HG03565 (cell line): ENCODE measurements around the gene MS4A18.
"Not testable (repeated sequence)": the region's sequence is repeated elsewhere in the genome, so short reads cannot be mapped to it uniquely, and the experiment has no call there.

Source experiments
- ATAC-seq: cut with Tn5 transposase; IDR thresholded peaks from one replicate; pipeline ENCODE4 v1.9.1; 2021; ENCODE audit warnings: mild to moderate bottlenecking, moderate library complexity; ENCODE audit not compliant: unreplicated experiment

Gene MS4A18

DNA sequence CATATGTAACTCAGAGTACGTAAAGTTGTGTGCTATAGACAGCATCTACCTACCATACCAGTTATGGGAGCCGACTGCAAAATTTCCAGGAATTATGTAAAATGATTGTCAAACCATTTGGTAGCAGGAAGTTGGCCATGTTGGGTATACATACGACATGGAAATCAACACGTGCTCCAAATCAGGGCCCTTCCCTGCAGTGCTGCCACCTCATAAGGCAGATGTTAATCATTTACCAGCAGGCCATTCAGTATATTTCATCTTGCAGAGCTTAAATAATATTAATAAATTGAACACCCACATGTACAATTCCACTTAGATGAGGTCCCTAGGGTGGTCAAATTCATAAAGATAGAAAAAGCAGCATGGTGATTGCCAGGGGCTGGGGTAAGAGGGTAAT, 9.8 kb downstream of the MS4A18 start:
- no peak for ATAC-seq

- ATAC-seq: no peak
Observed at GRCh38 chr11:60739114-60739513, 14.6 kb downstream of the MS4A18 start.

DNA sequence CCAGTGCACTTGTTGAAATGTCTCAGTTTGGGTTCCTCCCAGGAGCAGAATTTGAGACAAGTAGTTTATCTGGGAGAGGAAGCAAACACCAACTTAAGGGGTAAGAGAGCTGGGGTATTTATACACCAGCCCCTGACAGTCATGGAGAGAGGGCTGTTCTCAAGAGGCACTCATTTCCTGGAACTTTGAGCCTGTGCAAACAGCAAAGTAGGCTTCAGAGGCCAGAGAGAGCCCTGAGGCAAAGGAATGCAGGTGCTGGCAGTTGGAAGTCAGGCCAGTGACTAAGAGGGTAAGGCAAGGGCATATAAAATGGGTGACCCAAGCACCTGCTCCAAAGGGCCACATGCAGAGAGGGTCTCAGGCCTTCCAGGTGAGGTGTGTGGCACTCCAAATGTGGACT, 16.1 kb downstream of the MS4A18 start:
- no peak for ATAC-seq

DNA sequence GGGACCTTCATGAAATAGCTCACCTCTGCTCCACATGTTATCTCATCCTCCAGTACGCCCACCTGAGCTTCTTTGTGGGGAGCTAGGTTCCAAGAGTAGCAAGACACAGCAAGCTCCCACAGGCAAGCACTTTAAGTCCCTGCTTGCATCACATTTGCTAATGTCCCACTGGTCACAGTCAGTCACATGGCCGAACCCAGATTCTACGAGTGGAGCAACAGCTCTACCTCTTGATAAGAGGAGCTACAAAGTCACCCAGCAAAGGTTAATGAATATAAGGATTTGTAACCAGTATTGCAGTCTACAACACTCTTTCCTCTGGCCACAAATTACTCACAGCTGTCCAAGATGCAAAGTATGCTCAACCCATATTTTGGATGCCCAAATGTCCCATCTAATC, 16.9 kb downstream of the MS4A18 start:
- ATAC-seq: no peak

DNA sequence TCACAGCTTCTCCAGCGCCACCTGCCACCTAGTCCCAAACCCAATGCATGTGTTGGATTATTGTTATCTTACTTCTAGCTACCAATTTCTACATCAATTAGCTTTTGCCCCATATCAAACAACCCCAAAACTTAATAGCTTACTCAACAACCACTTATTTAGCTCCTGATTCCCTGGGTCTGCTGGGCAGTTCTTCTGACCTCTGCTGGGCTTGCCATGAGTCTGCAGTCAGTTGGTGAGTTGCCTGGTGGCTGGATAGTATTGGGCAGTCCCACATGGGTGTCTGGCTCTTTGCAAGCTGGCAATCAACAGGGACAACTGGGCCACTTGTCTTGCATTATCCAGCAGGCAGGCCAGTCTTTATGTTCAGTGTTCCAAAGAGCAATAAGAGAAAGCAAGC, 18.5 kb downstream of the MS4A18 start:
- ATAC-seq: no peak

GRCh38 chr11:60744114-60744513, 19.6 kb downstream of the MS4A18 start:
- no peak for ATAC-seq

GRCh38 chr11:60747359-60747873, 22.9 kb downstream of the MS4A18 start:
- no peak for ATAC-seq

DNA sequence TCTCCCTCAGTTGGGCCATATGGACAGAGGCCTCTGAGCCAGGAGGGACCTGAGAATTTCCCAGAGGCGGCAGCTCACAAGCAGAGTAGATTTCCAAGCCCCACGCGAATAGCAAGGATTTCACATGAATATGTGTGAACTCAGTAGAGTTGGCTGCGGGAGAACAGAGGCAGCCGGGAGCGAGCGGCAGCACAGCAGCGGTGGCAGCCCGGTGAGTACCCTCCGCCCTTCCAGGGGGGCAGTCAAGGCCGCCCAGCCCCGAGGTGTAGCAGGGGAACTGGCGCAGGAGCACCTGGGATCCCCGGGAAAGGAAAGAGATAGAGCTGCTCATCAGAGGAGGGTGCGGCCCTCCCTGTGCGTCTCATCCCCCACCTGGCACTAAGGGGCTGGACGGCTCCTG, 23.7 kb downstream of the MS4A18 start:
- ATAC-seq: no peak

- no peak for ATAC-seq
Observed at GRCh38 chr11:60748821-60749220, 24.3 kb downstream of the MS4A18 start.

- ATAC-seq: no peak
Observed at GRCh38 chr11:60750911-60751310, 26.4 kb downstream of the MS4A18 start.

- ATAC-seq: no peak
Observed at GRCh38 chr11:60753309-60753708, 28.8 kb downstream of the MS4A18 start.

- no peak for ATAC-seq
Observed at GRCh38 chr11:60754887-60755286, 30.4 kb downstream of the MS4A18 start.

DNA sequence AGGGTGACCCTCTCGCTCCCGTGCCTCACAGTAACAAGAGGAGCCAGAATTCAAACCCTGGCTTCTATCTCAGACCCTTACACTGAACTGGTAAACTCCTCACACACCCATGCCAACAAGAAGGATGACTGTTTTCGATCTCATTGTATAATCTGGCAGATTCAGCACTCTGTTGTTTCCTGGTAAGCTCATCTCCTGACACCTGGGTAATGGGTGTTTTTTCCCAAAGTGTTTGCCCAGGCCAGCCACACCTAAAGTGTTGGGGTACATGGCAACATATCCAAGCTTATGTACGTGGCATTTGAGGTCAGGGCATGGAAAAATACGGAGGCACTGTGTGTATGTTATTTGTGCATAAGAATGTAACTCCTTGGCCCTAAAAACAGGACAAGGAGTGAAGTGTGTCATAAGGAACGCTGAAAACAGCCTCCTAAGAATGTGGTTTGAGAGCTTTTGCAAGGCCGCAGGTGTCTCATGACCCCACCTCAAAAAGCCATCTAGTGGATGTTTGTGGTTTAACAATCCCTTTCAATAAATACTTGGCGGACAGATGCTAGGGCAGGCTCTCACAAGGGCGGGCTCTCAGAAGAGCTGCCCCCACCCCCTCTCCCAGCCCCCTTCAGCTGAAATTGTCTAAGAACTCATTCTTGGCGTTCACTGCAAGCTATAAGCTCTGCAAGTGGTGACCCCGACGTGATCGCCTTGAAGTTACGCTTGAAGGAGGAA, 31.9 kb downstream of the MS4A18 start, which contains the start of gene MS4A15:
Gene MS4A15 (plus strand): TSS at position 561 of the 726 bp plus-strand sequence. CDS start 6,867 bp downstream, outside the sequence.
- no peak for ATAC-seq

- no peak for ATAC-seq
Observed at GRCh38 chr11:60757231-60757800, 32.8 kb downstream of the MS4A18 start.

- ATAC-seq: not testable (repeated sequence)
Observed at GRCh38 chr11:60758671-60759070, 34.2 kb downstream of the MS4A18 start.

GRCh38 chr11:60759438-60760225, 35.1 kb downstream of the MS4A18 start:
- ATAC-seq: not testable (repeated sequence)

DNA sequence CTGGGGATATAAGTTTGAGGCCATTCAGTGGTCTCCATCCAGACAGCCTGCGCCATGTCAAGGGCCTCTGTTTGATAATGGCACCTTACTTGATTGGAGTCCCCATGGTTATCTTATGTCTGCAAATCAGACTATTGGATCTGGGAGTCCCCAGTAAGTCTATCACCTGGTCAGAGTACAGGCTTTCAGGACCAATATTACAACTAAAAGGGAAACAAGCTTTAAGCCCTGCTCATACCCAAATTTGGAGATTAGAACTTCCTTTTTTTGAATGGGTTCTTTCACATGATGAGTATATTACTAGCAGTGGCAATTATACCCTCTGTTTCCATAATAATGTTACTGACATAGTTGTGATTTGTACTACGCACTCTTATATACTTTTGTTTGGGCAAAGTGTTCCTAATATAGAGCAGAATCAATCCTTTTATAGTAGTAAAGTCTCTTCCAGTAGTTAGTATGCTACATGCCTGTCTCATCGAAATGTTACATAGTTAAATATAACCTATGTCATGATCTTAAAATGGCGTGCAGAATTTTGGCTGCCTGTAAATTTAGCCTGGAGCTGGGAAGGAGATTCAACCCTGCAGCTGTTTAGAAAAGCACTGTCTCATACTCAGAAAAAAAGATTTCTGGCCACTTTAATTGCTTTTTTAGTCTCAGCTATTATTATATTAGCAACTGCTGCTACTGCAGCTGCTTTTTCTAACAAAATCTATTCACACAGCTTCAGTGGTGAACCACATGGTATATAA, 37.1 kb downstream of the MS4A18 start:
- no peak for ATAC-seq

- peak; percentile 43 for ATAC-seq
Observed at GRCh38 chr11:60762851-60763691, 38.6 kb downstream of the MS4A18 start.

DNA sequence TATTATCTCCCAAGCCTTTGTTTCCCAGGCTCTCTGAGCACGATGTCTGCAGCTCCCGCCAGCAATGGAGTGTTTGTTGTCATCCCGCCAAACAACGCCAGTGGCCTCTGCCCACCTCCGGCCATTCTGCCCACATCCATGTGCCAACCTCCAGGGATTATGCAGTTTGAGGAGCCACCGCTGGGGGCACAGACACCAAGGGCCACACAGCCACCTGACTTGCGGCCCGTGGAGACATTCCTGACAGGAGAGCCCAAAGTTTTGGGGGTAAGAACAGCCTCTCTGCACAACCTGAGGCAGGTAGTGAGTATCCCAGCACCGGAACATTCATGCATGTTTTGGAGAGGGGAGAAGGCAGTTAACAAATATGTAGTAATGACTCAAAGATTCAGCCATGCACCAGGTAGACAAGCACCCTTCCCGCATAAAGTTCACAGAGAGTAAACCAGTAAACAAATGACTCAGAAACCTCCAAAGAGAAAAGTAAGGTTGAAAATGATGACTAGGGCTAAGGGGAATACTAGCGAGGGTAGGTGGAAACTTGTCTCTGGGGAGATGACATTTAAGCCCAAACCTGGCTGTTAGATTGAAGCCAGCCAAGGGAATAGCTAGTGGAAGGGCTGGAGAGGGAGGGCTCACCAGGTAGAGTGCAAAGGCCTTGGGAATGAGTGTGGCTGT, 39.3 kb downstream of the MS4A18 start:
- no peak for ATAC-seq
